GM12864 (cell line): ENCODE data around the gene SARDH.

Experiments
- DNase-seq: peaks from one replicate; pipeline ENCODE4 v3.0.0-alpha.2; 2011; ENCODE audit warnings: low read depth
- H3K4me3 ChIP-seq: 2 replicates; pipeline ENCODE4 v1.5.1; 2011; ENCODE audit warnings: mild to moderate bottlenecking, low read depth, low read length, control low read depth
- CTCF ChIP-seq: IDR thresholded peaks from 2 replicates; pipeline ENCODE4 v1.5.1; 2011; ENCODE audit warnings: low read depth, mild to moderate bottlenecking, moderate library complexity, low read length, control low read depth, inconsistent platforms; ENCODE audit errors: missing control alignments

The SARDH gene

GRCh38 chr9:133783331-133783731 is 45.2 kb upstream of the SARDH start:
- no peak overlapping the region for H3K4me3 ChIP-seq
- no peak for TF ChIP-seq CTCF
- DNase-seq: no peak

- no peak overlapping the region for H3K4me3 ChIP-seq
- DNase-seq: peak; percentile 37
- TF ChIP-seq CTCF: peak; percentile 76
Observed at GRCh38 chr9:133782157-133783130, 44.3 kb upstream of the SARDH start.

GRCh38 chr9:133781828-133782135 is 43.6 kb upstream of the SARDH start:
- no peak for DNase-seq
- TF ChIP-seq CTCF: no peak
- no peak overlapping the region for H3K4me3 ChIP-seq

GRCh38 chr9:133780962-133781827 is 43.0 kb upstream of the SARDH start:
- H3K4me3 ChIP-seq: no peak overlapping the region
- DNase-seq: no peak
- TF ChIP-seq CTCF: no peak

- H3K4me3 ChIP-seq: no peak overlapping the region
- no peak for DNase-seq
- no peak for TF ChIP-seq CTCF
Observed at GRCh38 chr9:133780404-133780945, 42.3 kb upstream of the SARDH start.

- no peak for DNase-seq
- H3K4me3 ChIP-seq: no peak overlapping the region
- TF ChIP-seq CTCF: no peak
Observed at GRCh38 chr9:133779516-133780403, 41.6 kb upstream of the SARDH start.
